ENCODE measurements around the gene BBS7. TPM values are rescaled to one million over a fixed set of nuclear protein-coding genes. Genes with fewer than 3 reads are reported as not detected.

The BBS7 gene
- total and polyA plus RNA-seq, 2 donors (not counting 3 experiments of a cell fraction or from before 2014, with no cell fraction given), result 20.0 to 21.7 TPM

- Histone ChIP-seq H3K9ac (replicated peaks; ENCODE audit: extremely low read depth, insufficient read depth, low read length) (no peak overlapping the region), H3K27me3 (ENCODE audit: control insufficient read depth in 2 of 2, insufficient read depth in 2 of 2, low read length in 2 of 2) (peaks cover 5 to 30% of the 10 kb centered on the region in 2 experiments), H3K9me1 (replicated peaks; ENCODE audit: control insufficient read depth, extremely low read depth, insufficient read depth, low read length) (no peaks in the 10 kb centered on the region), H3K36me3 (ENCODE audit: control insufficient read depth in 2 of 2, extremely low read depth in 1 of 2, insufficient read depth in 2 of 2, low read length in 2 of 2) (no peaks in the 10 kb centered on the region), H3K9me3 (replicated peaks; ENCODE audit: control insufficient read depth, insufficient read depth, low read length) (no peaks in the 10 kb centered on the region), H3K27ac (ENCODE audit: insufficient read depth, low read depth, low read length) (no peak overlapping the region), H3K4me2 (ENCODE audit: insufficient read depth, low read length) (no peak overlapping the region), H3K79me2 (ENCODE audit: control insufficient read depth, insufficient read depth, low read length) (no peaks in the 10 kb centered on the region), H4K20me1 (replicated peaks; ENCODE audit: control insufficient read depth, extremely low read depth, insufficient read depth, low read length) (no peaks in the 10 kb centered on the region), H3K4me3 (replicated peaks in 1 of 3; ENCODE audit: insufficient read depth in 1 of 3, low read depth in 1 of 3, low read length in 3 of 3) (no peak overlapping the region), H3K4me1 (ENCODE audit: control insufficient read depth, extremely low read depth, insufficient read depth, low read length) (no peaks in the 10 kb centered on the region), H2AFZ (ENCODE audit: low read depth, low read length) (no peak overlapping the region)
- DNase-seq (ENCODE audit: low read depth, low spot score), result no peak
- ChIA-PET CTCF (interaction anchor here (0.9 kb wide), 1 partner anchor 124 kb away, joined by 3 read pairs; no protein-coding TSS in a partner anchor), POLR2A (no interaction called here)
- BruUV-seq (replicated peaks), result no TSS peak
- FAIRE-seq, result no peak
- TF ChIP-seq, protein P1, sequence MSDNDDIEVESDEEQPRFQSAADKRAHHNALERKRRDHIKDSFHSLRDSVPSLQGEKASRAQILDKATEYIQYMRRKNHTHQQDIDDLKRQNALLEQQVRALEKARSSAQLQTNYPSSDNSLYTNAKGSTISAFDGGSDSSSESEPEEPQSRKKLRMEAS (IDR thresholded peaks at IDR 0.05; ENCODE audit: insufficient read depth, insufficient read length), result no peak
- TF ChIP-seq FOS (IDR thresholded peaks at IDR 0.05; ENCODE audit: borderline replicate concordance, insufficient read depth, low read length) (no peak), POLR2AphosphoS5 (IDR thresholded peaks at IDR 0.05; ENCODE audit: insufficient read depth, low read depth, low read length) (no peak), POLR2A (IDR thresholded peaks at IDR 0.05; ENCODE audit: low read depth, low read length) (no peak), GATA2 (IDR thresholded peaks at IDR 0.05; ENCODE audit: insufficient read depth, insufficient read length, low read depth, low read length) (no peak), JUN (IDR thresholded peaks at IDR 0.05; ENCODE audit: borderline replicate concordance, insufficient read depth, insufficient read length, low read depth) (no peak), MYC (IDR thresholded peaks at IDR 0.05; ENCODE audit: low read depth, low read length) (no peak), EZH2 (IDR thresholded peaks at IDR 0.05; ENCODE audit: borderline replicate concordance, low read depth, low read length, severe bottlenecking) (no peak), CTCF (IDR thresholded peaks at IDR 0.05; ENCODE audit: extremely low read depth in 1 of 2, insufficient read depth in 1 of 2, low read depth in 1 of 2, low read length in 2 of 2) (no peak)
- dilution Hi-C loops (cut with MboI; ENCODE audit: extremely low pct_ligation_motif_present, low sequenced_read_pairs) (no loop called here), intact Hi-C loops (cut with micrococcal nuclease) (no loop called here)
These were observed 92.6 kb downstream of the BBS7 start for GRCh38 chr4:121777625-121778024.
